GM18909 (cell line): ENCODE results near the gene NF2.

Experiments used
- ATAC-seq: cut with Tn5 transposase; IDR thresholded peaks from one replicate; pipeline ENCODE4 v1.9.1; 2021; ENCODE audit warnings: mild to moderate bottlenecking; ENCODE audit not compliant: unreplicated experiment, poor library complexity

The NF2 gene

GRCh38 chr22:29629903-29630516 lies 26.6 kb downstream of the NF2 start:
- no peak for ATAC-seq

GRCh38 chr22:29630987-29631386 lies 27.6 kb downstream of the NF2 start:
- no peak for ATAC-seq

DNA sequence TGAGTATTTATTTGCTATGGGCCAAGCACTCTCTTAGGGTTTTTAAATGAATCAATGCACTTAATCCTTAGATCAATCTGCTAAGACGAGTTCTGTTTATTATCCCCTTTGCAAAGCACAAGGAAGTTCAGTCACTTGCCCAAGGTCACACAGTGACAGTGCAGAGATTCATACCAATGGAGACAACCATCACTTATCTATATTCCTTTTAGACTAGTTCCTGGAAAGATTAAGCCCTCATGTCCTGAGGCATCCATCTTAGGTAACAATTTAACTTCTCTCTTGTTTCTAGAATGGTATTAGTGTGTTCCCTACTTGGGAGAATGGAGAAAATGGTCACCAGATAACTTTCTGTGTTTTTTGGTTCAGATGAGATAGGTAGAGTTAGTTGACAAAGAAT lies 28.3 kb downstream of the NF2 start:
- ATAC-seq, result no peak

- ATAC-seq, result no peak
Observed at GRCh38 chr22:29632672-29633071, 29.2 kb downstream of the NF2 start.

- no peak for ATAC-seq
Observed at GRCh38 chr22:29633514-29634312, 30.3 kb downstream of the NF2 start.

DNA sequence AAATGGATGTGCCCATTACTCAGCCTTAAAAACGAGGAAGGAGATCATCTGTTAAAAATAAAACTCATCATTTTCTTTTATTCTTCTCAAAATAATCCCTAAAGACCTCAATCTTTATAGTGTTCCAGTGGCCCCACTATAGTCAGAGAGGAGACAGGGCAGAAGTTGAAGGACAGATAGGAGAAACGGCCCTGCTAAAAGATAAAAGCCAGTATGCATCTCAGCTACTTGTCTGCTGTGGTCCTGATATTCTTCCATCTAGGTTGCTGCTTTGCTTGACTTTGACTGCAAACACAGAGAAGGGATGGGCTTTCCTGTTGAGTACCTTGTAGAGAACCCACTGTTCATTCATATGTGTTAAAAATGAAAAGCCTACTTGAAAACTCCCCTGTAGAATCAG lies 31.4 kb downstream of the NF2 start:
- ATAC-seq, result no peak

GRCh38 chr22:29635734-29636357 lies 32.4 kb downstream of the NF2 start:
- ATAC-seq, result no peak

DNA sequence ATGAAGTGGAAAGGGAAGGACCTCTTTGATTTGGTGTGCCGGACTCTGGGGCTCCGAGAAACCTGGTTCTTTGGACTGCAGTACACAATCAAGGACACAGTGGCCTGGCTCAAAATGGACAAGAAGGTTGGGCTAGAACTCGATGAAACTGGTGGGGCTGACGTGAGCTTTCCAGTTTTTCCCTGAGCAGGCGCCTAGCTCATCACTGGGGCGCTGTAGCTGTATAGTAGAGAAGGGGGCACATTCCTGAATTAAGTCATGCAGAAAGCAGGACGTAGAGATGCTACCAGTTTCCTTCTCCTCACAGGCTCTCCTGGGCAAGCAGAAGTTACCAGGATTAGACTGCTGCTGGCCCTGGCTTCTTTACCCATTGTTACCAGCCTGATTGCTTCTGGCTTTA lies 33.3 kb downstream of the NF2 start:
- no peak for ATAC-seq

- ATAC-seq, result no peak
Observed at GRCh38 chr22:29637181-29637580, 33.7 kb downstream of the NF2 start.

GRCh38 chr22:29638678-29639077 lies 35.2 kb downstream of the NF2 start:
- no peak for ATAC-seq

DNA sequence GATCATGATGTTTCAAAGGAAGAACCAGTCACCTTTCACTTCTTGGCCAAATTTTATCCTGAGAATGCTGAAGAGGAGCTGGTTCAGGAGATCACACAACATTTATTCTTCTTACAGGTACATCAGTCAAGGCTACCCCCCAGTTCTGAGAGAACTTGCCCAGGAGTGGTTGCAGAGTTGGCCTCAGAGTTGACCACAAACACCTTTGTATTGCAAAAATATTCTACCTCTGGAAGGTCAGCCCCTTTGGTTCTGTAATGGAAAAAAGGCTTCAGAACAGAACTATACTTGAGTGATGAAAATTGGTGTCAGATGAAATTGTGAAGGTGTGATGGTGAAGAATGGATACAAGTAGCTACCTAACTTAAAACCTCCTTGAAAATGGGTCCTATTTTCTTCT lies 35.7 kb downstream of the NF2 start:
- no peak for ATAC-seq

DNA sequence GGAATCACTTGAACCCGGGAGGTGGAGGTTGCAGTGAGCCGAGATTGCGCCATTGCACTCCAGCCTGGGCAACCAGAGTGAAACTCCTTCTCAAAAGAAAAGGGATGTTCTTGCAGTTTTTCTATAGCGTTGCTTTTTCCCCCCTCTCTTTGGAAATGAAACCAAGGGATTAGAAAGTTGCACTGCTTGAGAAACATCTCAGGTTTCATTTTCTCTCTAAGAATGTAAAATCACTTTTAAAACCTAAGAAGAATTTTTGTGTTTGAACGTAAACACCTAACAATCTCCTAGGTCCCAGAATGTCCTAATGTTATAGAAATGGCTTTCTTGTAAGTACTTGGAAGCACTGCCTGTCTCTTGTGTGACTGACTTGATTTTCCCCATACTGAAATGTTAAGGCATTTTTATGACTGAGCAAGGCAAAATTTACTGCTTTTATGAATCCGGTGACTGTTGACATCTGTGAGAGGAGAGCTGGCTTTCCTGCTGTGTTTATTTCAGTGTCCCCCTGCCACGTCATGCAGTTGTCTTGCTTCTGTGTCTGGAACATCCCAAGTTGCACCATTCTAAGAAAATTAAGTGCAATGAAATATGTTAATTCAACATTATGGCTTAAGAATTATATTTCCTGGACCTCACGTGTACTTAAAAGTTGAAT lies 37.7 kb downstream of the NF2 start:
- ATAC-seq, result no peak

DNA sequence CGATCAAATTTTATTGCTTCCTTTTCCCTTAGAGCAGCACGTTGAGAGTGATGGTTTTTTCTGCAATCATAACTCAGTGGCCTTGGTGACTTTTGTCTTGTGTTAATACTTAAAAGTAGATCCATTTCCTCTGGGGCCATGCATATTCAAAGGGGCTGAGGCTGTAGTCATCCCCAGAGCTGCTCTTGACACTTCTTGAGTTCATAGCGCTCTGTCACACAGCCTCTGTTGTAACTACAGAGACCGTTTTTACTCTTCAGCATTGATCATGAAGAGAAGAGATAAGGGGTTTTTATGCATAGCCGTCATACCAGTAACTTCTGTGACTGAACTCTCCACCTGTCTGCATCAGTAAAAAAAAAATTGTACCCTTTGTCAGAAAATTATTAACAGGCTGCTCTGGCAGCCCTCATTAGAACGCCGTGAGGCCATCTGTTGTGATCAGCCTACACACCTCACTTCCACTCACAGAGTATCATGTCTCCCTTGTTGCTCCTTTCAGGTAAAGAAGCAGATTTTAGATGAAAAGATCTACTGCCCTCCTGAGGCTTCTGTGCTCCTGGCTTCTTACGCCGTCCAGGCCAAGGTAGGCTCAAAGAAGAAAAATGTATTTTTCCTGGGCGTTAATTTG lies 38.4 kb downstream of the NF2 start:
- ATAC-seq, result no peak

GRCh38 chr22:29642694-29643093 lies 39.3 kb downstream of the NF2 start:
- no peak for ATAC-seq

GRCh38 chr22:29647954-29648737 lies 44.7 kb downstream of the NF2 start:
- no peak for ATAC-seq

DNA sequence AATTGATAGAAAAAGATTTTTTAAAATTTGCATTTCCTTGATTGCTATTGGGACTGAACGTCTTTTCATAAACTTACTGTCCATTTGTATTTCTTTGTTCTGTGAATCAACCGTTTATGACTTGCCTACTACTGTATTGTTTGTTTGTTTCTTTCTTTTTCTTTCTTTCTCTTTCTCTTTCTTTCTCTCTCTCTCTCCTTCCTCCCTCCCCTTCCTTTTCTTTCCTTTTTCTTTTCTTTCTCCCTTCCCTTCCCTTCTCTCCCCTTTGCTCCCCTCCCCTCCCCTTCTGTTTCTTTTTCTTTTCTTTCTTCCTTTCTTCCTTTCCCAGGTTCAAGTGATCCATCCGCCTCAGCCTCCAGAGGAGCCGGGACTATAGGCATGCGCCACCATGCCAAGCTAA lies 46.9 kb downstream of the NF2 start:
- ATAC-seq, result no peak

DNA sequence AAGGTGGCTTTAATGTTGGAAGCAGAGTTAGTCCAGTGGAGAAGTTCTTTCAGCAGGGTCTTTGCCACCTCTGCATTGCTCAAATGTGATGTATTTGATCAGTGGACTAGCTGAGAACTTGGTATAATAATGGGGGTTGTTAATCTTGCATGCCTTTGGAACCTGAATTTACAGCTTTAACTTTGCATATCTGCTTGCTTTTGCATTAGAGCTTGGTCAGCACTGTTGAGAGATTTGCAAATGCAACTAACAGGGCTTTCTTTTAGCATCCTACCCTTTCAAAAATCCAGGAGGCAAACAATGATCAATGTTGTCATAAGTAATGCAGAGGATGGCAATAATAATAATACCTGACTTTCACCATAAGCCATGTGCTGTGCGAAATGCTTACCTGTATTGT lies 48.2 kb downstream of the NF2 start:
- ATAC-seq, result no peak

- no peak for ATAC-seq
Observed at GRCh38 chr22:29654420-29654819, 51.0 kb downstream of the NF2 start.

DNA sequence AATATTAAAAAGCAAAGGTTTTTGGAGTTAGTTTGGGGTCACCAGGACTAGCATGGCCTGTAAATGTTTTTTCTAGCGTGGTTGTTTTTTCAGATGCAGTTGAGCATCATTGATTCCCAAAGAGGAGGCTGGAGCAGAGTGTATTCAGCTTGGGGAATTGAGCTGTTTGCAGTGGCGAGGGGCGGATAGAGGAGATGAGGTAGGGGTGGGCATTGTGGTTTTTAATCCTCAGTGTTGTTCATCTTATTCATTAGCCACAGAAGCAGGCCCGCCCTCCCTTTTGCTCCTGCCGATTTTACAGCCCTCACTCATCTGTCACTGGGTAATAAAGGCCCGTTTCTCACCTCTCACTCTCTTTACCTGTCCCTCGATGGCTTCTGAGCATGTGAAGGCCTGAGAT lies 51.4 kb downstream of the NF2 start:
- ATAC-seq, result no peak

DNA sequence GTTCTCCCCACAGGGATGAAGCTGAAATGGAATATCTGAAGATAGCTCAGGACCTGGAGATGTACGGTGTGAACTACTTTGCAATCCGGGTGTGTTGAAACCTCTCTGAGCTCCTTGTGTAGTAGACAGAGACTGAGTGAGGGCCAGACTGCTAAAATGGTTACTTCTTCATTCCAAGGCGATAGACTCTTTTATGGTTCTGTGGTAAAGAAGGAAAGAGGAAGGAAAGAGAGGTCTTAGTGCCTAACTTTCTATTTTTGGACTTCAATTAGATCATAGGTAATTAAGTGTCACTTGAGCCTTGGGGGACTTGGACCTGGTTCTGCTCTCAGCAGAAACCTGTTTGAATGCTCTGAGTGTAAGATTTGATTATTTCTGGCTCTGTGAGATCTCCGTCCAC lies 54.7 kb downstream of the NF2 start:
- ATAC-seq, result no peak
